ENCODE results near the gene MINDY1. TPM values are rescaled to one million over a fixed set of nuclear protein-coding genes. Genes with fewer than 3 reads are reported as not detected.

MINDY1 gene
- total RNA-seq (2021), result 11.6 and 16.9 TPM in 2 replicates
- Bru-seq, nascent RNA, result percentile 51 among the genes with signal in this experiment
- percentile 61 among the genes with signal in this experiment for BruChase-seq, experiment 1, labeled RNA remaining after a 2-hour chase
- BruChase-seq, experiment 2, labeled RNA remaining after a 6-hour chase, result percentile 68 among the genes with signal in this experiment
- long read RNA-seq, partial matches to known transcripts, result 1 of 10 reads
- long read RNA-seq, other reads (novel, unspliced or antisense), result 9 of 10 reads

- Histone ChIP-seq H3K27me3 (replicated peaks; ENCODE audit: insufficient read depth, low read depth, low read length, poor library complexity) (no peaks in the 10 kb centered on the region), H3K36me3 (ENCODE audit: insufficient read depth, low read length, poor library complexity, severe bottlenecking) (no peaks in the 10 kb centered on the region), H3K4me1 (ENCODE audit: insufficient read depth, low read length, poor library complexity, severe bottlenecking) (peaks cover 24% of the 10 kb centered on the region), H3K4me3 (ENCODE audit: low read depth, low read length, poor library complexity, severe bottlenecking) (peak within 1 kb of the TSS; percentile 95), H3K27ac (ENCODE audit: low read depth, low read length, poor library complexity, severe bottlenecking) (peak within 1 kb of the TSS; percentile 90), H3K9me3 (ENCODE audit: low read depth, low read length, poor library complexity, severe bottlenecking) (no peaks in the 10 kb centered on the region)
- POLR2A ChIA-PET (ENCODE audit: low non-redundant PET), result interaction anchor here (0.6 kb wide), 2 partner anchors 11 to 76 kb away, joined by 3 read pairs; no protein-coding TSS in a partner anchor
- intact Hi-C loops (cut with micrococcal nuclease; ENCODE audit: unreplicated experiment), result no loop called here
- TF ChIP-seq CTCF (conservative IDR thresholded peaks at IDR 0.05; ENCODE audit: low read depth, low read length) (peak; percentile 51), EZH2 (IDR thresholded peaks at IDR 0.05; ENCODE audit: borderline replicate concordance, low read depth, low read length, poor library complexity, severe bottlenecking) (no peak)
- peak; percentile 87 for DNase-seq (ENCODE audit: low spot score)
- BruUV-seq (replicated peaks), result TSS peak; percentile 76
- CTCF ChIA-PET, result interaction anchor here (0.6 to 2.9 kb wide), 5 partner anchors 10 to 85 kb away, joined by 3 to 26 read pairs (median 3); no protein-coding TSS in a partner anchor
Measured at GRCh38 chr1:151006327-151007052, at the start of gene MINDY1. TSS of gene MINDY1 (minus strand) at chr1:151006902. CDS start at chr1:151002617, 4,285 bp downstream.

- H3K36me3 ChIP-seq (ENCODE audit: insufficient read depth, low read length, poor library complexity, severe bottlenecking), result peaks cover 49% of the 10 kb centered on the region
- BruUV-seq (replicated peaks), result no TSS peak
- CTCF ChIA-PET, result no interaction called here
- no peak overlapping the region for H3K4me3 ChIP-seq (ENCODE audit: low read depth, low read length, poor library complexity, severe bottlenecking)
- H3K27me3 ChIP-seq (replicated peaks; ENCODE audit: insufficient read depth, low read depth, low read length, poor library complexity), result no peaks in the 10 kb centered on the region
- H3K9me3 ChIP-seq (ENCODE audit: low read depth, low read length, poor library complexity, severe bottlenecking), result no peaks in the 10 kb centered on the region
- intact Hi-C loops (cut with micrococcal nuclease; ENCODE audit: unreplicated experiment), result no loop called here
- peak overlapping the region; percentile 47 for H3K27ac ChIP-seq (ENCODE audit: low read depth, low read length, poor library complexity, severe bottlenecking)
- POLR2A ChIA-PET (ENCODE audit: low non-redundant PET), result no interaction called here
- no peak for TF ChIP-seq CTCF (conservative IDR thresholded peaks at IDR 0.05; ENCODE audit: low read depth, low read length)
- DNase-seq (ENCODE audit: low spot score), result no peak
- peaks cover 10% of the 10 kb centered on the region for H3K4me1 ChIP-seq (ENCODE audit: insufficient read depth, low read length, poor library complexity, severe bottlenecking)
Measured at GRCh38 chr1:151056149-151056548, 49.4 kb upstream of the MINDY1 start.

GRCh38 chr1:151055581-151055980, 48.9 kb upstream of the MINDY1 start:
- BruUV-seq (replicated peaks), result no TSS peak
- H3K27me3 ChIP-seq (replicated peaks; ENCODE audit: insufficient read depth, low read depth, low read length, poor library complexity), result no peaks in the 10 kb centered on the region
- H3K9me3 ChIP-seq (ENCODE audit: low read depth, low read length, poor library complexity, severe bottlenecking), result no peaks in the 10 kb centered on the region
- intact Hi-C loops (cut with micrococcal nuclease; ENCODE audit: unreplicated experiment), result no loop called here
- DNase-seq (ENCODE audit: low spot score), result no peak
- CTCF ChIA-PET, result no interaction called here
- TF ChIP-seq CTCF (conservative IDR thresholded peaks at IDR 0.05; ENCODE audit: low read depth, low read length), result no peak
- TF ChIP-seq EZH2 (IDR thresholded peaks at IDR 0.05; ENCODE audit: borderline replicate concordance, low read depth, low read length, poor library complexity, severe bottlenecking), result no peak
- POLR2A ChIA-PET (ENCODE audit: low non-redundant PET), result no interaction called here
- no peak overlapping the region for H3K4me3 ChIP-seq (ENCODE audit: low read depth, low read length, poor library complexity, severe bottlenecking)
- H3K27ac ChIP-seq (ENCODE audit: low read depth, low read length, poor library complexity, severe bottlenecking), result no peak overlapping the region
- H3K36me3 ChIP-seq (ENCODE audit: insufficient read depth, low read length, poor library complexity, severe bottlenecking), result peaks cover 49% of the 10 kb centered on the region
- peaks cover 10% of the 10 kb centered on the region for H3K4me1 ChIP-seq (ENCODE audit: insufficient read depth, low read length, poor library complexity, severe bottlenecking)

Data from A673 (cell line).